Activated CD8-positive, alpha-beta memory T cell treated with anti-CD3 and anti-CD28 coated beads, Interleukin-2, amount 10 ng/mL, durations not matched to agents 7 days and 5 days (primary cell): Measurements from ENCODE around the gene SCRT2. TPM values are rescaled to one million over a fixed set of nuclear protein-coding genes. Genes with fewer than 3 reads are reported as not detected.
"Not testable (repeated sequence)": the region's sequence is repeated elsewhere in the genome, so short reads cannot be mapped to it uniquely, and the experiment has no call there.

Experiments used
- ATAC-seq: fragments of 150-1000 bp; cut with Tn5 transposase; one replicate; pipeline ENCODE4 v1.10.0; 2021; ENCODE audit warnings: moderate library complexity
- CTCF ChIA-PET: fragments of 350-600 bp; sonication (Branson Sonifier 250); formaldehyde crosslinking; loops from one replicate; lab custom pipeline; 2021; ENCODE audit warnings: antibody characterized with exemption; lab: Charles Lee
- DNase-seq: peaks from one replicate; pipeline ENCODE4 v3.0.0-alpha.2; 2020
- H3K27ac Mint-ChIP-seq: one replicate; pipeline ENCODE4 v1.8.0; 2021; ENCODE audit warnings: mild to moderate bottlenecking, mixed read lengths
- H3K27me3 Mint-ChIP-seq: one replicate; pipeline ENCODE4 v1.8.0; 2021; ENCODE audit warnings: mixed read lengths
- H3K36me3 Mint-ChIP-seq: one replicate; pipeline ENCODE4 v1.8.0; 2021; ENCODE audit warnings: mild to moderate bottlenecking, mixed read lengths
- H3K4me1 Mint-ChIP-seq: one replicate; pipeline ENCODE4 v1.8.0; 2021; ENCODE audit warnings: mixed read lengths
- H3K4me3 Mint-ChIP-seq: one replicate; pipeline ENCODE4 v1.8.0; 2021; ENCODE audit warnings: mild to moderate bottlenecking, moderate library complexity, mixed read lengths
- H3K9me3 Mint-ChIP-seq: one replicate; pipeline ENCODE4 v1.8.0; 2022; ENCODE audit warnings: low read depth, mixed read lengths
- total RNA-seq, 2 experiments: library from RNA; stranded (reverse); gene quantifications; one replicate each; pipeline ENCODE4 v1.2.3, GENCODE V29; 2021

SCRT2 gene
- not detected for total RNA-seq

DNA sequence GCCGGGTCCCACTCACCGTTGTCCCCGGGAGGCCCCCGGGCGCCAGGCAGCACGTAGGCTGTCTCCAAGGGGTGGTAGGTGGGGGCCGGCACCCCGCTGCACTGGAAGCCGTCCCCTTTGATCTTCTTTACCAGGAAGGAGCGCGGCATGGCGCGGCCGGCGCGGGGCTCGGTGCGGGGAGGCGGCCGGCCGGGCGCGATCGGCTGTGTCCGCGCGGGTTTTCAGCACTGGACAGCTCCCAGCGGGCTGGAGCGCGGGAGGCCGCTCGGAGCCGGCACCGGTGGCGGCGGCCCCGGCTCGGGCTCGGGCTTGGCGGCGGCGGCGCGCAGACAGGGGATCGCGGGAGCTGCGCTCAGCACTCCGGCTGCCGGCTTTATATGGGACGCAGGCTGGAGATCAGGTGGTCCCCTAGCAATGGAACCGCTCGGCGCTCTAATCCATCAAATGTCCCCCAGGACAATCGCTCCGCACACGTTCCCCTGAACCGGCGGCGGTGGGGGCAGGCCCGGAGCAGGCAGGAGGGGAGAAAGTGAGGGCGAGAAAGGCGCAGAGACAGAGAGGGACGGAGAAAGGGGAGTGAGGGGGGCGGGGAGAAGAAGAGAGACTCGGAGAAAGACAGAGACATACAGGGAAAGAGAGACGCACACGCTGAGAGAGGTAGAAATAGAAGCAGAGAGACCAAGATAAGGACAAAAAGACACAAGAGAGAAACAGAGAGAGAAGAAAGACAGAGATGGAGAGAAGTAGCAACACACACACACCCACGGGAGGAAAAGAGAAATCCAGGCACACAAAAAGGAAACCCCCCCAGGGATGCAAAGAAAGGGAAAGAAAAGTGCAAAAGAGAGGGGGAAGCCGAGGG is at the start of gene SCRT2:
SCRT2 (minus strand) TSS at position 350 of the 862 bp plus-strand sequence; CDS start at position 149, 201 bp downstream.
- Mint-ChIP-seq H3K9me3 (no peaks in the 10 kb centered on the region), H3K27me3 (peaks cover 71% of the 10 kb centered on the region), H3K4me3 (no peak within 1 kb of the TSS), H3K4me1 (peaks cover 7% of the 10 kb centered on the region), H3K36me3 (peaks cover 2% of the 10 kb centered on the region), H3K27ac (no peak within 1 kb of the TSS)
- ATAC-seq (peak; percentile 88), DNase-seq (peak; percentile 70)
- CTCF ChIA-PET = interaction anchor here (0.8 kb wide), 1 partner anchor 8 kb away, joined by 3 read pairs; no protein-coding TSS in a partner anchor

- DNase-seq, H3K9me3 Mint-ChIP-seq, CTCF ChIA-PET, H3K4me1 Mint-ChIP-seq, H3K4me3 Mint-ChIP-seq, ATAC-seq, H3K36me3 Mint-ChIP-seq, H3K27ac Mint-ChIP-seq: not testable (repeated sequence)
- peaks cover 47% of the 10 kb centered on the region for H3K27me3 Mint-ChIP-seq
These were observed 49.2 kb upstream of the SCRT2 start for GRCh38 chr20:724797-725196.

DNA sequence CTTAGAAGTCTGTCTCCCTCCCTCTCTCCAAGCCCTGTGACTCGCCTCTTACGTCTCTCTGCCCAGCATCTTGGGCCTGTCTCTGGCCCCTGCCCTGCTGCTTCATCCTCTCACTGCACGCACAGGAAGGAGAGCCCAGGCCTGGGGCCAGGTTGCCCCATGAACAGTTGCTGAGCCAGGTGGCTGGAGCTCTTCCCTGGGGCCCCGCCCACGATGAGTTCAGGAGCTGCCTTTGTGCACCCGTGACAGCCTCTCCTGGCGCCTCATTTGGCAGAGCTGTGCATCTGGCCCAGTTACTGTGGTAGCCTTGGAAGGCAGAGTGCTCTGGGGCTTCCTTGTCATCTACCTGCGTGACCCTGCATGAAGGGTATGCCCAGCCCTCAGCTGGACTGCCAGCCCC is 48.2 kb upstream of the SCRT2 start:
- no peaks in the 10 kb centered on the region for H3K36me3 Mint-ChIP-seq
- ATAC-seq (no peak), DNase-seq (no peak)
- H3K9me3 Mint-ChIP-seq = no peaks in the 10 kb centered on the region
- H3K27ac Mint-ChIP-seq = no peak overlapping the region
- CTCF ChIA-PET = no interaction called here
- H3K4me3 Mint-ChIP-seq = no peak overlapping the region
- H3K27me3 Mint-ChIP-seq = peaks cover 42% of the 10 kb centered on the region
- no peaks in the 10 kb centered on the region for H3K4me1 Mint-ChIP-seq

- Mint-ChIP-seq H3K4me1 (no peaks in the 10 kb centered on the region), H3K27me3 (peaks cover 37% of the 10 kb centered on the region), H3K27ac (no peak overlapping the region), H3K4me3 (no peak overlapping the region), H3K36me3 (no peaks in the 10 kb centered on the region), H3K9me3 (no peaks in the 10 kb centered on the region)
- CTCF ChIA-PET = no interaction called here
- DNase-seq (no peak), ATAC-seq (no peak)
These were observed 47.4 kb upstream of the SCRT2 start for GRCh38 chr20:722822-723644.

DNA sequence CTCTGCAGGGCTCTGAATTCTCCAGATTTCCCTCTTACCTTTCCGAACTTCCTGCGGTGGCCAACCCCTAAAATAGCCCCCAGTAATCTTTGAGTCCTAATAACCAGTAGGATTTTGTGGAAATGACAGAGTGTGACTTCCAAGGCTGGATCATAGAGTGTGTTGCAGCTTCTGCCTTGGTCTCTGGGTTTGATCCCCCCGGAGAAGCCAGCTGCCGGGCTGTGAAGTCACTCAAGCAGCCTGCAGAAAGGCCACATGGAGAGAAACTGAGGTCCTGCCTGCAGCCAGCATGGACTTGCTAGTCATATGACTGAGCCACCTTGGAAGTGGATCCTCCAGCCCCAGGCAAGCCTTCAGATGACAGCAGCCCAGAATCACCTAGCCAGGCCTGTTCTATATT is 46.3 kb upstream of the SCRT2 start:
- no peak overlapping the region for H3K4me3 Mint-ChIP-seq
- H3K27ac Mint-ChIP-seq = no peak overlapping the region
- no peaks in the 10 kb centered on the region for H3K4me1 Mint-ChIP-seq
- DNase-seq (no peak), ATAC-seq (no peak)
- CTCF ChIA-PET = no interaction called here
- H3K36me3 Mint-ChIP-seq = no peaks in the 10 kb centered on the region
- no peaks in the 10 kb centered on the region for H3K9me3 Mint-ChIP-seq
- peaks cover 35% of the 10 kb centered on the region for H3K27me3 Mint-ChIP-seq

GRCh38 chr20:719816-720215 is 44.2 kb upstream of the SCRT2 start:
- no peaks in the 10 kb centered on the region for H3K4me1 Mint-ChIP-seq
- CTCF ChIA-PET = no interaction called here
- DNase-seq = no peak
- no peak overlapping the region for H3K27ac Mint-ChIP-seq
- ATAC-seq = no peak
- H3K4me3 Mint-ChIP-seq = no peak overlapping the region
- peaks cover 14% of the 10 kb centered on the region for H3K27me3 Mint-ChIP-seq
- H3K36me3 Mint-ChIP-seq = no peaks in the 10 kb centered on the region
- no peaks in the 10 kb centered on the region for H3K9me3 Mint-ChIP-seq

- H3K4me3 Mint-ChIP-seq = no peak overlapping the region
- no peaks in the 10 kb centered on the region for H3K36me3 Mint-ChIP-seq
- ATAC-seq (no peak), DNase-seq (no peak)
- peaks cover 12% of the 10 kb centered on the region for H3K27me3 Mint-ChIP-seq
- H3K27ac Mint-ChIP-seq = no peak overlapping the region
- CTCF ChIA-PET = no interaction called here
- no peaks in the 10 kb centered on the region for H3K9me3 Mint-ChIP-seq
- no peaks in the 10 kb centered on the region for H3K4me1 Mint-ChIP-seq
These were observed 43.5 kb upstream of the SCRT2 start for GRCh38 chr20:719068-719467.

- CTCF ChIA-PET = interaction anchor here (1.2 kb wide), 1 partner anchor 43 kb away, joined by 3 read pairs; no protein-coding TSS in a partner anchor
- H3K27ac Mint-ChIP-seq = no peak overlapping the region
These were observed 42.2 kb upstream of the SCRT2 start for GRCh38 chr20:717832-718231.

GRCh38 chr20:717271-717670 is 41.7 kb upstream of the SCRT2 start:
- no peak for ATAC-seq
- CTCF ChIA-PET = interaction anchor here (1.2 kb wide), 1 partner anchor 44 kb away, joined by 3 read pairs; no protein-coding TSS in a partner anchor
- Mint-ChIP-seq H3K27ac (no peak overlapping the region), H3K36me3 (no peaks in the 10 kb centered on the region), H3K9me3 (peaks cover 5% of the 10 kb centered on the region), H3K4me3 (no peak overlapping the region), H3K27me3 (peaks cover 9% of the 10 kb centered on the region), H3K4me1 (no peaks in the 10 kb centered on the region)
- DNase-seq = no peak

More at GRCh38 chr20:717832-718231, 42.2 kb upstream of the SCRT2 start:
- H3K4me1 Mint-ChIP-seq = no peaks in the 10 kb centered on the region
- no peak overlapping the region for H3K4me3 Mint-ChIP-seq
- ATAC-seq = no peak
- DNase-seq = no peak
- peaks cover 9% of the 10 kb centered on the region for H3K27me3 Mint-ChIP-seq
- H3K9me3 Mint-ChIP-seq = peaks cover 5% of the 10 kb centered on the region
- H3K36me3 Mint-ChIP-seq = no peaks in the 10 kb centered on the region

- Mint-ChIP-seq H3K4me1 (no peaks in the 10 kb centered on the region), H3K9me3 (peaks cover 5% of the 10 kb centered on the region), H3K36me3 (peaks cover 2% of the 10 kb centered on the region), H3K4me3 (no peak overlapping the region), H3K27ac (no peak overlapping the region), H3K27me3 (peaks cover 19% of the 10 kb centered on the region)
- DNase-seq (no peak), ATAC-seq (no peak)
- CTCF ChIA-PET = no interaction called here
These were observed 38.9 kb upstream of the SCRT2 start for GRCh38 chr20:714453-714852.

GRCh38 chr20:711576-711975 is 36.0 kb upstream of the SCRT2 start:
- Mint-ChIP-seq H3K9me3 (peaks cover 5% of the 10 kb centered on the region), H3K36me3 (peaks cover 2% of the 10 kb centered on the region), H3K4me3 (no peak overlapping the region), H3K27ac (no peak overlapping the region), H3K4me1 (no peaks in the 10 kb centered on the region), H3K27me3 (peaks cover 26% of the 10 kb centered on the region)
- DNase-seq = no peak
- ATAC-seq = no peak
- CTCF ChIA-PET = no interaction called here

GRCh38 chr20:710780-711450 is 35.3 kb upstream of the SCRT2 start:
- H3K27ac Mint-ChIP-seq = no peak overlapping the region
- peaks cover 2% of the 10 kb centered on the region for H3K36me3 Mint-ChIP-seq
- H3K27me3 Mint-ChIP-seq = peaks cover 26% of the 10 kb centered on the region
- H3K9me3 Mint-ChIP-seq = peaks cover 5% of the 10 kb centered on the region
- DNase-seq = no peak
- CTCF ChIA-PET = no interaction called here
- no peaks in the 10 kb centered on the region for H3K4me1 Mint-ChIP-seq
- ATAC-seq = no peak
- H3K4me3 Mint-ChIP-seq = no peak overlapping the region
